Nephron (organoid): ENCODE measurements around the gene F2R.

Experiments used
- H3K27ac Mint-ChIP-seq, 3 experiments: 2 replicates each; pipeline ENCODE4 v1.8.0; 2020; ENCODE audit warnings: mixed read lengths in 3 of 3, mild to moderate bottlenecking in 2 of 3, moderate library complexity in 1 of 3
- H3K27me3 Mint-ChIP-seq: 2 replicates; pipeline ENCODE4 v1.8.0; 2021; ENCODE audit warnings: low read depth, mild to moderate bottlenecking, moderate library complexity, mixed read lengths
- H3K36me3 Mint-ChIP-seq: 2 replicates; pipeline ENCODE4 v1.8.0; 2020; ENCODE audit warnings: low read depth, mixed read lengths
- H3K4me1 Mint-ChIP-seq: 2 replicates; pipeline ENCODE4 v1.8.0; 2020; ENCODE audit warnings: mixed read lengths
- H3K4me3 Mint-ChIP-seq, 3 experiments: 2 replicates each; pipeline ENCODE4 v1.8.0; 2020; ENCODE audit warnings: mild to moderate bottlenecking in 3 of 3, mixed read lengths in 3 of 3, moderate library complexity in 2 of 3
- H3K9me3 Mint-ChIP-seq: 2 replicates; pipeline ENCODE4 v1.8.0; 2020; ENCODE audit warnings: mixed read lengths
- TF ChIP-seq, protein P1 (sequence below), 3 experiments: fragments of 200-600 bp; sonication (generic); IDR thresholded peaks; one replicate each; pipeline ENCODE4 v1.5.0; 2021; ENCODE audit warnings: antibody characterized with exemption in 3 of 3; ENCODE audit not compliant: unreplicated experiment in 3 of 3

The F2R gene

DNA sequence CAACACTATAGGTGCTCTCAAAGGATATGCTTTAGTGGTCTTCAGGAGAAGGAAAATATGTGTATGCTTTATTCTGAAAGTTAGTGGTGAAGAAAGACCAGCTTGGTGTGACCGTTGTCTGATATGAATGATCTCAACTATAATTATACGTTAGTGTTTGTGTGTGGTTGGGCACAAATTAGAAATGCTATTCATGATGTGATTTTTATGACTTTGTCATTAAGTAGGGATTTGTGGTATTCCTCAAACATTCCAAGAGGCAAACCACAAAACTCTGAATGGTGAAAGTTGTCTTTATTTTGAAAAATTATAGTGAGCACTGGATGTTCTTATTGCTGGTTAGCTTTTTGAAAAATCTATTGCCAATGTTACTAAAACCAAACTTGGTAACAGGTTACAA lies 6.2 kb upstream of the F2R start:
- peaks cover 15% of the 10 kb centered on the region for H3K27me3 Mint-ChIP-seq
- peaks cover 5% of the 10 kb centered on the region for H3K4me1 Mint-ChIP-seq
- no peaks in the 10 kb centered on the region for H3K36me3 Mint-ChIP-seq
- no peak overlapping the region for H3K27ac Mint-ChIP-seq
- H3K4me3 Mint-ChIP-seq: no peak overlapping the region
- H3K9me3 Mint-ChIP-seq: no peaks in the 10 kb centered on the region
- TF ChIP-seq, protein P1, sequence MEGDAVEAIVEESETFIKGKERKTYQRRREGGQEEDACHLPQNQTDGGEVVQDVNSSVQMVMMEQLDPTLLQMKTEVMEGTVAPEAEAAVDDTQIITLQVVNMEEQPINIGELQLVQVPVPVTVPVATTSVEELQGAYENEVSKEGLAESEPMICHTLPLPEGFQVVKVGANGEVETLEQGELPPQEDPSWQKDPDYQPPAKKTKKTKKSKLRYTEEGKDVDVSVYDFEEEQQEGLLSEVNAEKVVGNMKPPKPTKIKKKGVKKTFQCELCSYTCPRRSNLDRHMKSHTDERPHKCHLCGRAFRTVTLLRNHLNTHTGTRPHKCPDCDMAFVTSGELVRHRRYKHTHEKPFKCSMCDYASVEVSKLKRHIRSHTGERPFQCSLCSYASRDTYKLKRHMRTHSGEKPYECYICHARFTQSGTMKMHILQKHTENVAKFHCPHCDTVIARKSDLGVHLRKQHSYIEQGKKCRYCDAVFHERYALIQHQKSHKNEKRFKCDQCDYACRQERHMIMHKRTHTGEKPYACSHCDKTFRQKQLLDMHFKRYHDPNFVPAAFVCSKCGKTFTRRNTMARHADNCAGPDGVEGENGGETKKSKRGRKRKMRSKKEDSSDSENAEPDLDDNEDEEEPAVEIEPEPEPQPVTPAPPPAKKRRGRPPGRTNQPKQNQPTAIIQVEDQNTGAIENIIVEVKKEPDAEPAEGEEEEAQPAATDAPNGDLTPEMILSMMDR (IDR thresholded peaks at IDR 0.05; ENCODE audit: unreplicated experiment in 3 of 3): no peak

DNA sequence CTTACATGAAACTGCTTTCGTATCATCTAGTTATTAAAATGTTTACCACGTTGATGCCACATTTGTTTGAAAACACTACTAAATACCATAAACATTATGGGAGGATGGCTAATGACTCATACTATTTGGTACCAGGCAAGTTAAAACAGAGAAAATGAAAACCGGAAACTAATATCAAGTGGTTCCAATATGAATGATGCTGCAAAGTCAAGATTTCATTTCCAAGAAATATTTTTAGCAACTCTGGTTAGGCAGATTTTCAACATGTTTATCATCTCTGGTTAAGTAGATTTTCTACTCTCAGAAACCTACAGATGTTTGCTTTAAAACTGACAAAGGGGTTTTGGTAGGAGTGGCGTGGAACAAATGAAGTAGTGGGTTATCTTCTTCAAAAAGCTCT lies 4.9 kb upstream of the F2R start:
- Mint-ChIP-seq H3K4me3 (peak overlapping the region in 1 of 3 experiments; percentile 13), H3K27me3 (peaks cover 23% of the 10 kb centered on the region), H3K4me1 (no peaks in the 10 kb centered on the region), H3K36me3 (no peaks in the 10 kb centered on the region), H3K9me3 (no peaks in the 10 kb centered on the region), H3K27ac (no peak overlapping the region)
- TF ChIP-seq, protein P1 (IDR thresholded peaks at IDR 0.05; ENCODE audit: unreplicated experiment in 3 of 3): no peak

DNA sequence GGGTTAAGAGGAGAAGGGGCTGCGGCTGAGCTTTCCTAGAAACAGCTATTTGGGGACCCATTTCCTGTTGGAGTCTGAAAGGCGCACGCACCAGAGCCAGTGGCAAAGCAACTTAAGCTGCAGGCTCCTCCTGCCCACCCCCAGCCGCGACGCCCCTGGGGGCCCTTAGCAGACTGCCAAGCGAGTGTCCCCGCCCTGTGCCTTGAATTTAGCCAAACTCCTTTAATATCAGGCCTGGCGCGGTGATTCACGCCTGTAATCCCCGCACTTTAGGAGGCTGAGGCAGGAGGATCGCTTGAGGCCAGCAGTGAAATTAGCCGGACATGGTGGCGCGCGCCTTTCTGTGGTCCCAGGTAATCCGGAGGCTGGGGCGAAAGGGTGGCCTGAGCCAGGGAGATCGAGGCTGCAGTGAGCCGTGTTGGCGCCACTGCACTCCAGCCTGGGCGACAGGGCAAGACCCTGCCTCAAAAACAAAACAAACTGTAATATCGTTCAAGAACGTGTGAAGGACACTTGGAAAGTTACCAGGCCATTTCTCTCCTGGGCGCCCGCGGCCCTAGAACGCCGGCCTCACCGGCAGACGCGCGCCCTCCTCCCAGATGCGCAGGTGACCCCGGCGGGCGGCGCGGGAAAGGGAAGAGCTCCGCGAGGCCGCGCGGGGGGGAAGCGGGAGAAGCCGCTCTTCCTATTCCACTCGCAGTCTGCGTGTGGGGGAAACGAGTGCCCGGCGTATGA lies 1.0 kb upstream of the F2R start:
- no peaks in the 10 kb centered on the region for H3K36me3 Mint-ChIP-seq
- H3K9me3 Mint-ChIP-seq: no peaks in the 10 kb centered on the region
- TF ChIP-seq, protein P1 (IDR thresholded peaks at IDR 0.05; ENCODE audit: unreplicated experiment in 3 of 3): no peak
- peak overlapping the region in 2 of 3 experiments; percentile 29 to 73 for H3K27ac Mint-ChIP-seq
- H3K27me3 Mint-ChIP-seq: peaks cover 23% of the 10 kb centered on the region
- H3K4me3 Mint-ChIP-seq: peak overlapping the region; percentile 90 to 94 (median 91)
- peaks cover 21% of the 10 kb centered on the region for H3K4me1 Mint-ChIP-seq

DNA sequence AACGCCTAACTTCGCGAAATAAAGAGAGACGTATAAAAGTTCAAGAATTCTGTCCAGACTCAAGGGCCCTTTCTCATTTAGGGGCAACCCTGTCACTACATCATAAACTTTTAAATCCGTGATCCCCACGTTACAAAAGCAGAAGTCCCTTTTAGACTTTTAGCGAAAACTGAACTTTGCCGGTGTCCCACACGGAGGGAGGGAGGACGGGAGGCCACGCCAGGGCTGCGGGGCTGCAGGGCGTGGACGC lies 515 bp upstream of the F2R start:
- H3K9me3 Mint-ChIP-seq: no peaks in the 10 kb centered on the region
- TF ChIP-seq, protein P1 (IDR thresholded peaks at IDR 0.05; ENCODE audit: unreplicated experiment in 3 of 3): no peak
- peak overlapping the region in 2 of 3 experiments; percentile 29 to 73 for H3K27ac Mint-ChIP-seq
- H3K4me1 Mint-ChIP-seq: peaks cover 21% of the 10 kb centered on the region
- H3K27me3 Mint-ChIP-seq: peaks cover 23% of the 10 kb centered on the region
- H3K4me3 Mint-ChIP-seq: peak overlapping the region; percentile 90 to 94 (median 91)
- no peaks in the 10 kb centered on the region for H3K36me3 Mint-ChIP-seq

DNA sequence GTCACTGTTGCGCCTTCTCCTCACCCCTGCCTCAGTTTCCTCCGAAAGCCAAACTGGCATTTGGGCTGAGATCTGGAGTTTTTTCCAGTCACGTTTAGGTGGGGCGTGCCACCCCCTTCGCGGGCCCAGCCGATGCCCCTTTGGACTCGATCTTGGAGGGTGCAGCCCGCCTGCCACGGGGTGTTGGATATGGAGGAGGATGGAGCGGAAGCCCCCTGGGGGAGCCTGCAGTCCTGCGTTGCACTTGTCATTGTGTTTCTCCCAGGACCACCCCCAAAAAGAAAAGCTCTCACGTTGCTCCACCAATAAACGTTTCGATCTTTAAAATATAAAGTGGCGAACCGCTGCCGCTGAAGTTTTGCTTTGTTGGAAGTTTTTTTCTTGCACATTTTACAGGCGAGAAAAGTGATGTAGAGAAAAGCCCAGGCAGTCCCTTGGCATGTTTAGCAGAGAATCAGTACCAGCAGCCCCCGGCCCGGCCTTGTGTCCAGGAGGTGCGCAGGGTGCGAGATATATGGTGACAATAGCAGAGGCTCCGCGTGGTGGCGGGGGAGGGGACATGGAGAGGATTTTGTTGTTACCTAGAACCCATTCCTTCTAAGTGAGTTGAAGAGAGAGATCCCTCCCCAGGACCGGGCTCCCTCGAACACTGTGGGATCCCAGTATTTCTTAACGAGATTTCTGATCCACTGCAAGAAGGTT lies 681 bp downstream of the F2R start:
- no peaks in the 10 kb centered on the region for H3K9me3 Mint-ChIP-seq
- TF ChIP-seq, protein P1 (IDR thresholded peaks at IDR 0.05; ENCODE audit: unreplicated experiment in 3 of 3): no peak
- H3K27me3 Mint-ChIP-seq: peaks cover 23% of the 10 kb centered on the region
- peak overlapping the region; percentile 25 to 80 (median 47) for H3K27ac Mint-ChIP-seq
- H3K36me3 Mint-ChIP-seq: no peaks in the 10 kb centered on the region
- peak overlapping the region; percentile 90 to 94 (median 91) for H3K4me3 Mint-ChIP-seq
- H3K4me1 Mint-ChIP-seq: peaks cover 25% of the 10 kb centered on the region
